HG03196 (cell line): ENCODE results near the gene DYRK2.

Experiments used
- ATAC-seq: cut with Tn5 transposase; IDR thresholded peaks from one replicate; pipeline ENCODE4 v1.9.1; 2021; ENCODE audit not compliant: unreplicated experiment

Gene DYRK2

DNA sequence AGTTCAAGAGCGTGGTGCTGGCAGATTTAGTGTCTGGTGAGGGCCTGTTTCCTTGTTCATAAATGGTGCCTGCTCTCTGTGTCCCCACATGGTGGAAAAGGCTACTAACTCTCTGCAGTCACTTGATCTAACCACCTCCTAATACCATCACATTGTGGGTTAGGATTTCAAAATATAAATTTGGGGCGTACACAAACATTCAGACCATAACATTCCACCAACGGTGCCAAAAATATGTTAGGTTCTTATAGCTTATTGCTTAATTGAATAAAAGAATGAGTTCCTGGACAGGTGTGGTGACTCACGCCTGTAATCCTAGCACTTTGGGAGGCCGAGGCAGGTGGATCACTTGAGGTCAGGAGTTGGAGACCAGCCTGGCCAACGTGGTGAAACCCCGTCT is 3.4 kb upstream of the DYRK2 start:
- no peak for ATAC-seq

GRCh38 chr12:67645601-67646000 is 2.9 kb upstream of the DYRK2 start:
- no peak for ATAC-seq

GRCh38 chr12:67646775-67647174 is 1.8 kb upstream of the DYRK2 start:
- ATAC-seq, result no peak

GRCh38 chr12:67647181-67647798 is 1.3 kb upstream of the DYRK2 start:
- no peak for ATAC-seq

GRCh38 chr12:67647799-67648520 is 585 bp upstream of the DYRK2 start:
- ATAC-seq, result no peak

DNA sequence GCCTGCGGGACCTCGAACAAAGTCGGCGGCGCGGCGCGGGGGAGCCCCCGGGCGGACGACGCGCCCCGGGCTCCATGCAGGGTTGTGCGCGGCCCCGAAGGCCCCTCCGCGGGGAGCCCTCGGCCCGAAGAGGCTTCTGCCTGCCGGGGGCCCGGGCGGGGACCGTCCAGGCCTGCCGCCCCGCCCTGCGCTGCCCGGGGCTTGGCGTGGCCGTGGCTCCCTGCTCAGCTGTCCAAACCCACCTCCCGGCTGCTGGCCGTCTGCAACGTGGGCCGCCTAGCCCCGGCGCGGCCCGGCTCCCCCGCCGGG is 670 bp downstream of the DYRK2 start:
- ATAC-seq, result peak; percentile 33

- peak; percentile 12 for ATAC-seq
Measured at GRCh38 chr12:67649570-67650387, 1.2 kb downstream of the DYRK2 start.

DNA sequence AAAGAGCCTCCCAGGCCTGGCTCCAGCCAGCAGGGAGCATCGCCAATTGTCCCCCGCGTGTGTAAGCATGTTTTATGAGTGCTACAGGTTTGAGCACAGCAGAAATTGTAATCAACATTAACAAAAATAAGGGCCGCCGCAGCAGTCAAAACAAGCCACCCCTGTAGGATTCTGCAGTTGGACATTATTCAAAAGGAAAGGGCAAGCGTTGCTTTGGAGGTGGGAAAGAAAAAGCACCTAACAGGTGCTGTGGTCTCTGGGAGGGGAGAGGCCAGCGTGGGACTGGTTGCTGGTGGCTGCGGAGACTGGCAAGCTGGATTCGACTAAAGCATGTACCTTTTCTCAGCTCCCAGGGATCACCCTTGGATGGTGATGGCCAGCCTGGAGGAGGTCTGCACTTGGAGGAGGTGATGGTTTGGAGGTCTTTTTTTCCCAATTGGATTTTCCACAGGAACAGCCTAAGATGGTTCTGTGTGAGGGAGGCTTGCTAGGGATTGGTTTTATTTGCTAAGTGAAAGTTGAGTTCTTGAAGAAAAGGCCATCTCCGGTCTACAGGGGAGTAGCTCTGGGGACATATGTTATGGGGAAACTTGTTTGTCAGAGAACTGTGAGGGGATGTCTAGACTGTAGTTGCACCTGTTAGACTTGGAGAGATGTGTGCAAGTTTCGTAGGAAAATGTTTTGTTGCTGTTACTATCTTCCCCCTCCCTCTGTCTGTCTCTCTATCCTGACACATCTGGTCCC is 2.0 kb downstream of the DYRK2 start:
- ATAC-seq, result no peak

- no peak for ATAC-seq
Measured at GRCh38 chr12:67651132-67651695, 2.7 kb downstream of the DYRK2 start.

- no peak for ATAC-seq
Measured at GRCh38 chr12:67655829-67656228, 7.3 kb downstream of the DYRK2 start.

GRCh38 chr12:67656251-67656650 is 7.7 kb downstream of the DYRK2 start:
- no peak for ATAC-seq

GRCh38 chr12:67658486-67658885 is 9.9 kb downstream of the DYRK2 start:
- no peak for ATAC-seq

DNA sequence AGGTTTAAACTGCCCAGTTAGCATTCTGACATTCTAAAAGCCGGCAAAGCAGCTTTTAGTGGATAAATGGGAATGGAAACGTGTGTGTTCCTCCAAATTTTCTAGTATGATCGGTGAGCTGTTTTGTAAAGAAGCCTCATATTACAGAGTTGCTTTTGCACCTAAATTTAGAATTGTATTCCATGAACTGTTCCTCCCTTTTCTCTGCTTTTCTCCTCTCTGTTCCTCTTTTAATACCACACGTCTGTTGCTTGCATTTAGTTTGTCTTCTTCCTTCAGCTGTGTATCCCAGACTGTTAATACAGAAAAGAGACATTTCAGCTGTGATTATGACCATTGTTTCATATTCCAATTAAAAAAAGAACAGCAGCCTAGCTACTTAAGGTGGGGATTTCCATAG is 10.7 kb downstream of the DYRK2 start:
- no peak for ATAC-seq

DNA sequence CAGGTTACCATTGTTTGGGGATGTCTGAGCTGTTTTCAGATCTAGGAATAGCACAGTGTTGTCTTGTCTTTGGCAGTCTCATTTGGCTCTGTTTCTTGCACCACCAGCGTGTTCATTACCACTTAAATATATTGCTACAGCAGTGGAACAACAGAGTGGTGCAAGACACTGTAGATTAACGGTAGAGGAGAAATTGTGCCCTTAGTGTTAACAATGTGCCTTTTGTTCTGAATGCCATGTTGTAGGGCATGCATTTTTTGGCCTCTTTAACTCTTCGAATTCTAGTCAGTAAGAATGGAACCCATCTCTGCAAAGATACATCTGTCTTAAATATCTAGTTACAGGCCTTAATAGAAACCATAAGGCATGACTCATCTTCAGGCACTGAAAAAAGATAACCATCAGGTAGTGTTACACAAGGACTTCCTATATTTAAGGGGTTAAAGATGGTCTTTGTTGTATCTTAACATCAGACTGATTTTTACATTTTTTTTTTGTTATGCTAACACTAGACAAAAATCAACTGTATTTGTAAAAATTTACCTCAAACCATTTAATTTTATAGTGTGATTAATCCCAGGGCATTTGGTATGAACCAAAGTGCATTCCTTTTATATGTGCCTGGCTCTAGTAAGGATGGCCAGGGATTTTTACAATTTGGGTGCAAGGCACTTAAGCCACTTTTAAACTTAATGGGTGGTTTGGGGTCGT is 12.9 kb downstream of the DYRK2 start:
- no peak for ATAC-seq

DNA sequence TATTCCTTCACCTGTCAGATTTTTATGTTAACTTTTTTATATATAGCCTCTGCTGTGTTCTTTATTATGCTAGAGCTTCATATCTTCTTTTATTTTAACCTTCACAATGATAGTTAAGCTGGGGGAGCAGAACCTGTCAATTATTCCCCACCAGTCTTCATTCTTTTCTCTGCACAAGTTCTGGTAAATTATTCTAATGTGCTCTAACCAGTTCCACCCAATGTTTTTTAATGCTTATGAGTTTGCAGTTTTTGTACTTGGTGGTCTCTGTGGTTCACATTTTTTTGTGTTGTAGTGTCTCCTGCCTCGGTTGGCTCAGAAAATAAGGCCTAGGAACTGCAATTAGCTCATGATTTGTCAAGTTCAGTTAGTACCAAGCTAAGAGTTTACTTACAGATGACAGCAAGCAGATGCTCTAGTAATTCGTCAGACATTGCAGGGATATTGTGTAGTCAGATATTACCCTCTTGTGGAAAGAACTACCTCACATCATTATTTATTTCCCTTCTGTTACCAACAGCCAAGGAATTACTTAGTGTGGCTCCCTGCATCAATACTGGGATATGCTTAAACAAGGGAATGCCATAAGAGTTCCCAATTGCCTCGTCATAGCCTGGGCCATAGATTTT is 14.5 kb downstream of the DYRK2 start:
- ATAC-seq, result no peak

DNA sequence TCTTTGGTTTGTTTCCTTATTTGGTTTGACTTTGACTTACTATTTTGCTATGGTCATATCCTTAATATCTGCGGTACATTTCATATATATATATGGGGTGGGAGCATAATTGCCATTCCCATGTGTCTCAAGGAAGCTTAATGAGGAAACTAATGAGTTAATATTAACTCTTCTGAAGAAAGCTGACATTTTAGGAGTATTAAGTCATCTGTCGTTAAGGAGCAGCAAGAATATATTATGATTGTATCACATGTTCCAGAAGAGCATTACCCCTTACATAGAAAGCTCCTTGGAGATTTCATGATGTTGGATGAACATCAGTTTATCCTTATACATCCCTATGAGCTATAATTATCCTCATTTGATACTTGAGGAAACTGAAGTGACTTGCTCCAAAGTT is 15.6 kb downstream of the DYRK2 start:
- no peak for ATAC-seq

DNA sequence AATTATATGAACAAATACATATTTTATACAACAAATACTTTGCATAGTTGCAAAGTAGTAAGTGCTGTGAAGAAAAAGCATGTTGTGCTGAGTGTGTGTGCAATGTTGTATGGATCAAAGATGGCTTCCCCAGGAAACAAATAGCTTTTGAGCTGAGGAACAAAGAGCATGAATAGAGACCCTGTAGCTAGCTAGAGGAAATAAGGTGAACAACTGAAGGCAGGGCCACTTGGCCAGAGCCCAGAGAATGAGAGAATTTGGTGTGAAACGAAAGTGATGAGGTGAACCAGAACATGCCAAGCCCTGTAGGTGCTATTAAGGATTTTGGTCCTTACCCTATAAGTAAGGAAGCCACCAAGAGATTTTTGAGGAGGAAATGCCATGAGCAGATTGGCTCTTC is 17.1 kb downstream of the DYRK2 start:
- ATAC-seq, result no peak

DNA sequence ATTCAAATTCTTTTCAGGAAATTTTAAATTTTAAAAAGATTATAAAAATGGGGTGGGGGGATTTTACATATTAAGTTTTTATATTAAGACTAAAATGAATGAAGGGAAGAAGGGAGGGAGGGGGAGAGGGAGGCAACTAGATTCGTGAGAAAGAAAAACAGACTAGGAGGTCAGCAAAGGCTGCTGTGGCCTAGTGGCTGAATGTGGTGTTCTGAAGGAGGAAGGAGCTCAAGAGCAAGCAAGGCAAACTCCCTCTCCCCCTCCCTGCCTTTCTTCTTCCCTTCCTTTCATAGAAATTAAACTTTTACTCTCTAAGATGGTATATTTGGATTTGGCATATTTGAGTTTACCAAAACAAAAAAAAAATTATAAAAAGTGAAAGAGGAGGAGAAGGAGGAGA is 18.1 kb downstream of the DYRK2 start:
- no peak for ATAC-seq

GRCh38 chr12:67667276-67668073 is 18.9 kb downstream of the DYRK2 start:
- ATAC-seq, result no peak
